ENCODE data around the gene SHC1.

SHC1 gene

DNA sequence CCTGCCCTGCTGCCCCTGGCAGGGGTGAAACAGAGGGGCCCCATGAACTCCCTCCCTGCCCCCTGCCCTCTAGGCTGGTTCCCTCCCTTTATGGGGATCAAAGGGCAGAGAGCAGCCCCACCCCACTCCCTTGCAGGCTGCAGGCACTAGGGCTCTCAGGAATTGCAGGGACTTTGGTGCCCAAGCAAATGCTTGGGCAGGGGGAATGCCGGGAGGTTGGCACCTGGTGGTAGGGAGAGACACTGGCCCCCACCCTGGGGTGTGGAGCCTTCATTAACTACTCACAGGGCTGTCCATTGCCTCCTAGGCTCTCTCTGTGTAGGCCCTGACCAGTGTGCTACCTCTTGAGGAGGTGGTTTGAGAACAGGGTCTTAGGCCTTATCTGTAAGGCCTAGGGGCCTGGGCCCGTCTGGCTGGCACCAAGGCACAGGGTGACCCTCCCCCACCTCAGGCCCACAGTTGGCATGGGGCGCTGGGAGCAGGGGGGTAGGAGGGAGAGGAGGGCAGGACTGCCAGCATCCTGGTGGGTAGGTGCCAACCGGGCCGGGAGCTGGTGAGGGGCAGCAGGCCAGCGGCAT lies 36.8 kb upstream of the SHC1 start:
- DNase-seq, result no peak

DNA sequence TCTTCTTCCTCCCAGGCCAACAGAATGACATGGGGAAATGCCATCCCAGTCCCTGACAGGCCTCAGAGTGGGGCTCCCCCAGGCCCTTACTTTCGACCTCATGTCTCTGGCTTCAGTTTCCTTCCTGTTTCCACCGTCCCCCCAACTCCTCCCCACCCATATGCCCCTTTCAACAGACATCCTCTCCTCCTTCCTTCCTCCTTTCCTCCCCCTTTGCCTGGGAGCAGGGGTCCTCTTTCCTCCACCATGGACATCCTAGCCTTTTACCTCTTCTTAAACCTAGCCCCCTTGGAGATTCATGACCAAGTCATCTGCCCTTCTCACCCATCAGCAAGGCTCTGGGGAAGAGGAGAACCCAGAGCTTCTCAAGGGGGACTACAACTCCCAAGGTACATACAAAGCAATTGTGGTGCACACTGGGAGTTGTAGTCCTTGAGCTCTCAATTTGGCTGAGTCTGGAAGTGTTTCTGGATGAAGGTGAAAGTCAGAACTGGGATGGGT lies 36.1 kb upstream of the SHC1 start:
- no peak for DNase-seq

DNA sequence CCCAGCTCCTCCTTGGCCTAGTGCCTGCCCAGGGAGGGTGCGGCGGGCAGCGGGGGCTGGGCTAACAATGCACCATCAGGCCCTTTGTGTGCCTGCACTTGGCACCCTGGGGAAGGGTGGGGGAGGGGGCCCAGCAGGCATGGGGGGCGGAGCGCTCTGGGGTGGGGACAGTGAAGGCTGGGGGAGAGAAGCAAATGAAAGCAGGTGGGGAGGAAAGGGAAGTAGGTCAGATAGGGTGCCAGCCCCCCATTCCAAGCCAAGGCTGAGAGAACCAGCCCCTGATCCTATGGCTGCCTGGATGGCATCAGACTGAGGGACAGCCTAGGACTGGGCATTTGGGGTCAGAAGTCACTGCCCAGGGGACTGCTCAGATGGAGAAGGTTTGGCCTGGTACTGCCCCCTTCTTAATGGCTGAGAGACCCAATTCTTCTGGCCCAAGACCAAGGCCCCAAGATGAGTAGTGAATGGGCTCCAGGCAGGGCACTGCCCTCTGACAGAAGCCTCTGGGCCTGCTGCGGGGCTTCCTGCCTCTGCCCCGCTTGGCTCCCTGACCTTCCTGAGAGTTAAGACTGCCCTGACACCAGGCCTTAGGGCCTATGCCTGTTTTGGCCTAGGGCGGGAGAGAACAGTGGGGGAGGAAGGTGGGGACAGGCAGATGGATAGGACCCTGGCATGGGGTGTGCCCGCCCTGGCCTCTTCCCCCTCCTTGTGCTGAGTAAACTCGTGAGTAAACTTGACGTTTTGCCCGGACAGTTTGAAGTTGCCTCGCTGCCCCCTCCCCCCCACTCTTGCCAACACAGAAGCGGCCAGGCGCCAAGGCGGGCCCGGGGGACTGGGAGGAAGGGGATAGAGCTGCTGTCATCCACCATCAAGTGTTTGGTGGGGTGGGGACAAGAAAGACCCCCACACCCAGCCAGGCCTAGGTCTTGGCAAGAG lies 34.8 kb upstream of the SHC1 start:
- peak; percentile 56 for DNase-seq

DNA sequence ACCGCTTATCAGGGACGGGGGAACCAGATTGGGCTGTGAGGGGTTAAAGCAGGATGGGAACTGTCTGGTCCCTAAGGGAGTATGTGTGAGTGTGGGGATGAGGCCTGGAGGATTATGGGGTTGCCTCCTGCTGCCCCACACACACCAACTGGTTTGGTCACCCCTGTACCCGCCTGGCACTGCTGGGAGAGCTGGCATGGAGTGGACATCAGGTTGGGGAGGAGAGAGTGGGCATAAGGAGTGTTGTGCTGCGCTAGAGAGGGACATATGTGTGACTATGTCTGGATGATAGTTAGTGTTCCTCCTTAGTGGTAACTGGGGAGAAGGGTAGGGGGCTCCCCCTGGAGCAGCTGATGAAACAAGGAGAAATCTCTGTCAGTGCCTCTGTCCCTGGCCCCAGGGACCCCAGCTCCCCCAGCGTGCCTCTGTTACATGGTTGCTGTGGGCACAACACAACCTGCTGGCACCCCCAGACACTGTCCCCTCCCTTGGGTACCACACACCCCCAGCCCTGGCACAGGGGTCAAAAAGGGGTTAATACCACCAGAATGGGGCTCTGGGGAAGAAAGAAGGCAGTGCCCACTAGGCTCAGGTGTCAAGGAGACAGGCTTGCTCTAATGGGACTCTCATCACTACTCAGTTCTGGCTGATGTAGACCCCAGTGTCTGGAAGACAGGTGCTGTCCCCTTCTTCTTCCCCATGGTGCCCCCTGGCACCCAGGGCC lies 34.0 kb upstream of the SHC1 start:
- DNase-seq, result no peak

DNA sequence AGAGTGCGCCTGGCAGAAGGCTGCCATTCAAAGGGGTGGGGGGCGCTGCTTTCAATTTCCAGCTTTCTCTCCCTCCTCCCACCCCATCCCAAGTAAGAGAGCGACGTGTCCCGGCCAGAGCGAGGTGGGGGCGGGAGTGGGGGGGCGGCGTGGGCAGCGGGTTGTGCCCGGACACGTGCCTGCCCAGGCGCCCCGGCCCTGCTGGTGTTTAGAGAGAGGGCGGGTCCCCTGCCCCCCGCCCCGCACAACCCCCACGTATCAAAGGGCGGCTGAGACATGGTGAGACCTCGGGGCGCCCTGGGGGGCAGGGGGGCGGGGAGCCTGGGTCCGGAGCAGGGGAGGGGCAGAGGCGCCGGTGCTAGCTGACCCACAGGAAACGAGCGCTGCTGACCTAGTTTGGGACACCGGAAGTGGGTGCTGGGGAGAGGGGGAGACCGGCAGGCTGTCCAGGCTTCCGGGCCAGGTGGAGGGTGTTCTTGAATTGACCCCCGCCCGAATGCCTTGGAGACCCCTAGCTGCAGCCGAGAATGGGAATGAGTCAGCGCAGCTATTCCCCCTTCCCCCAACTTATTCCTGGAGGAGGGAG lies 33.3 kb upstream of the SHC1 start:
- peak; percentile 56 for DNase-seq

DNA sequence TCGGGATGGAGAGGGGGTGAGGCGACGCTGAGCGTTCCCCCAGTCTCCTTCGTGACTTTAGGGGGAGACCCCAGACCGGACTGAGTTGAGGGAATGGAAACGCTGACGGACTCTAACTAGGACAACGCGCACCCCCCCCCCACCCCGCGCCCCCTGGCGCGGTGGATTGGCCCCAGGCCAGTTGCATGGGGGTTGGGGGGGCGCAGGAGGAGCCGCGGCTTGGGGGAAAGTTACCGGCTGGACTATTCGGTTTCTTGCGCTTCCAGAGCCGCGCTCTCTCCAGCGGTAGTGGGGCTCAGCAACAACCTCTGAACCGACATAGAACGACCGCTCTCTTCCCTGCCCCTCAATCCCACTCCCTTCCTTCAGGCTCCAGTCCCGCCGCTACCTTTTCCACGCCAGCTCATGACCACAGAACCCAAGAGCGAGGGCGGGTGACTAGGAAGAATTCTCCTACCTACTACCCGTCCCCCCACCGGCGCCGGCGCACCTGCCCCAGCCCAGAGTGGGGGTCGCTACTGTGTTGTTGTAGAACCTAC lies 32.7 kb upstream of the SHC1 start:
- peak; percentile 46 for DNase-seq

DNA sequence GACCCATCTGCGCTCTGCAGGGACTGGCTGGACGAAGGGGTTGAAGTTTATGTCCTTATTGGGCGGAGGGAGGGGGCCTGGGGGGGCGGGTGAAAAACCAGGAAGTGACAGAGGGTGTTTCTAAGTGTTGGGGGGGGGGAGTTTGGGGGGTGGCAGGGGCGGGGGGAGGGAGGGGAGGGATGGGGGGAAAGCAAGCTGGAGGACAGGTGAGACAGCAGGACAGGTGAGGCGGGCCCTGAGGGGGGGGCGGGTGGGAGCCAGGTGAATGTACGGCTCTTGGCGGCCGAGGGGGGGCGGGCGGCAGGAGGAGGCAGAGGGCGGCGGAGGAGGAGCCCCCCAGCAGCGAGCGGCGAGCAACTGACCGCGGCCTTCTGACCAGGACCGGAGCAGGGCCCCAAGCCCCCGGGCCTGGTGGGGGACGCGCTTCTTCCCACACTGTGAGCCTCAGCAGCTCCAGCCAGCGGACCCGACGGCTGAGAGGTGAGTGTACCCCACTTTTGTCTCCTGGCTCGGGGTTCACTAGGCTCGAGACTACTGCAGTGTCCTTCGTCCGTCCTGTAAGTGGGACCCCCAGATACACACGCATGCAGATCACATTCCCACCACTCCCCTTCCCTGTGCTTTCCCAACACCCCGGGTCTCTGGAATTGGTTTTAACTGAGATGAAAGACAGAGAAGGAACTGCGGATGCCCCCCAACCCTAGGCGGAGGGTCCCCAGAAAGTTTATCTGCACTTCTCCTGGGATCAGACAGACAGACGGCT lies 32.1 kb upstream of the SHC1 start, which contains the start of gene ZBTB7B:
Gene ZBTB7B, plus strand, starts transcription at position 339 of the 763 bp plus-strand sequence. CDS start 11,859 bp downstream, outside the sequence.
- DNase-seq, result no peak

DNA sequence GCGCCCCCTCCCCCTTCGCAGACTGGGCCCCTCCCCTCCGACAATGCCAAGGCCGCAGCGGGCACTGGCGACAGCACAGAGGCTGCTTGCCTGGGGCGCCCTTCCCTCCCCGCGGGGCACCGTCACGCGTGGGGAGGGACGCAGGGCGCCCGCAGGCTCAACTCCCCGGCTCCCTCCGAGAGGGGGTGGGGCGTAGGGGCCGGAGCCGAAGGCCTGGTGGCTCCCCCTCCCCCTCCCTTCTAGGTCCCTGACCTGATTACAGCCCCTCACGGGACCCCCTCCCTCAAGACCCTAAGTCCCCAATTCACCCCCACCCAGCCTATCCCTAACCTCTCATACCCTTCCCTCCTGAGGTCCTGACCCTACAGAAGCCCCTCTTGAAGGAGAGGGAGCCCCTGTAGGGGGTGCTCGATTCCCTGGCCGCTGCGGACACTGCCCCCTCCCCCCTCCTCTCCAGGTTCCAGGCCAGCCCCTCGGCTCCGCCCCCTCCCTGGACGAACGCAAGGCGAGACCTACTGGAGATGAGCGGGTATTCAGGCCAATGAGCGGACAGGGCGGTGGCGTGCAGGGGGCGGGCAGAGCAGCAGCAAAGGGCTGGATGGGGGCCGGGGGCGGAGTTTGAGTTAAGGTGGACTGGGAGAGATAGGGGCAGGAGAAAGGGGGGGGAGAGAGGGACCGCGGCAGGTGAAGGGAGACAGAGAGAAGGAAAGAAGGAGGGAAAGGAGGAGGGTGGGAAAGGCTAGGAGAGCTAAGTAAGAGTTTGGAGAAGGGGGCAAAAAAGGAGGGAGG lies 31.3 kb upstream of the SHC1 start:
- peak; percentile 100 for DNase-seq

DNA sequence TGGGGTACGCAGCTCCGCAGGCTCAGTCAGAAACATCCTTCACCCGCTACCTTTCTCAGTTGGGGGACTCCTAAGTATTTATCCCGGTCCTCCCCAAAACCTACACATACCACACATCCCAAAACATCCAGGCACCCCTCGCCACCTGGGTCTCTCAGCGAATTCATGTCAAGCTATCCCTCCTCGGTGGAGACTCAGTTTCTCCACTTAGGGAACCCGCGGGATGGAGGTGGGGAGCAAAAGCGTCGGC lies 30.8 kb upstream of the SHC1 start:
- DNase-seq, result no peak

DNA sequence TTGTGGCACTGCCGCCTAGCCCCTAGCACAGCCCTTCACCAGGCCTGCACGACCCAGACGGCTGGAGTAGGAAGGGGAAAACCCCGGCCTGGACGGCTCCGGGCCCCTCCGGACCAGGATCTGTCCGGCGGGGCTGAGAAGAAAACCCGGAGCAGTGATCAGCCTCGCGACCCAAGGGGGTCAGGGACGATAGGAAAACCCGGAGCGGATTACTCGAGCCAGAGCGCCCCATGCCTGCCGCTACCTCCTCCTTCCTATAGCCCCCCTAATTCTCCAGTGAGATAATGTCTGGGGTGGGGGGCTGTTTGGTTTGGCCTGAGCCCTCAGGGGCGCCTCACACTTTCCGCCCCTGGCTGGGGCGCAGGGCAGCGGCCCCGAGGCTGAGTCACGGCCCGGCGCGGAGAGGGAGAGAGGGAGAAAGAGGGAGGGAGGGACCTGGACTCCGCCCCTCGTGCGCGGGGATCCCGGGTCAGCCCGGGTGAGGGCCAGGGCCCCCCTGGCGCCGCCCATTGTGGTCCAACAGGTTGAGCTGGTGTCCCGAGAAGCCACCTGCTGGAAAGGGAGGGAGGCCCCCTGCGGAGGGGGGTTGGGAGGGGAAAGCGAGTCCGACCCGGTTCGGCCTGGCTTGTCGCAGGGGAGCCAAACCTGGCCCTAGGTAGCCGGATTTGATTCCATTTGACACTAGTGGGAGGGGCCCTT lies 30.3 kb upstream of the SHC1 start:
- peak; percentile 98 for DNase-seq

DNA sequence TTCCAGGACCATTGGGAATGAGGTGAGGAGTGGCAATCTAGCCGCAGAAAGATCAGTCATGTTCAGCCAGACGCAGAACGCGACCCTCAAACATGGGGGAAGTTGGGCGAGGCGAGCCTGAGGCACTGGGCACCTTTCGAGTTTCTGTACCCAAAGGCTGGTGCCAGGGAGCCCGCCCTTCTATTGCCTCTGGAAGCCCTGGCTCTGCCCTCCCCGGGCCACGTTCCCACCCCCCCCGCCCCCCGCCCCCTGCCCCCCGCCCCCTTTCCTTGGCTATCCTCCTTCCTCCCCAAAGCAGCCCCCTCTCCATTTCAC lies 29.8 kb upstream of the SHC1 start:
- DNase-seq, result no peak

DNA sequence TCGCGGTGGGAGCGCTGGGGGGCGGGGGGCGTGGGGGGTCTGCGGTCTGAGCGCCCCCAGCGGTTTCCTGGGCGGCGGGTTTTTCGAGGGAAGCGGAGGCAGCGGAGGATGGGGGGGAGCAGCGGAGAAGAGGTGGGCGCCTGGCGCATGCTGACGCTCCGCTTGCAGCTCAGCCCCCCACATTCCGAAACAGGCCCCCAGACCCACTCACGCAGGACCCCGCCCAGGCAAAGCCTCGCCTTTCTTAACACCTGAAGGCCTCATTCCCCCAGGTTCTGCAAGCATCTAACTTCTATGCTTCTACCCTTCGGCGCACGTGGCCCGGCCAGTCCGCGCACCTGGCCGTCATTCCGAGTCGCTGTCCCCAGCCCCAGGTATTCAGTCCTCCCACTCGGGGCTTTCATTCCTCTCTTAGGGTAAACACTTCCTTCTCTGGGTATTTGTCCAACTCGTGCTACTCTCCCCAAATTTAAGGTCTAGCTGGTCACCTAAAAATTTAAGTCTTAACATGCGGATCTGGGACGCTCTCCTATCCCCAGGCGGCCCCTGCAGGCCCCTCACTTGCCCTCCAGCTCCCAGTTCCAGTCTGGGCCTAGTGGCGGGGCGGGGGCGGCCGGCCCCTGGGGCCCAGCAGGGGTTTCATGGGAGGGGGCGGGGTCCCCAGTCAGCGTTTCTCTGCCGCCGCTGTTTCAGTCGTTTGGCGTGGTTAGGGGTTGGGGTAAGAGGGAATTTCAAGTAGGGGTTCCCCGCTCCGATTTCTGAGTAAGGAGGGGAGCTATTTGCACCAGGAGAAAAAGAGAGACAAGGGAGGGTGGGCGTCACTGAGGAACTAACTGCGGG lies 29.2 kb upstream of the SHC1 start:
- DNase-seq, result peak; percentile 92

DNA sequence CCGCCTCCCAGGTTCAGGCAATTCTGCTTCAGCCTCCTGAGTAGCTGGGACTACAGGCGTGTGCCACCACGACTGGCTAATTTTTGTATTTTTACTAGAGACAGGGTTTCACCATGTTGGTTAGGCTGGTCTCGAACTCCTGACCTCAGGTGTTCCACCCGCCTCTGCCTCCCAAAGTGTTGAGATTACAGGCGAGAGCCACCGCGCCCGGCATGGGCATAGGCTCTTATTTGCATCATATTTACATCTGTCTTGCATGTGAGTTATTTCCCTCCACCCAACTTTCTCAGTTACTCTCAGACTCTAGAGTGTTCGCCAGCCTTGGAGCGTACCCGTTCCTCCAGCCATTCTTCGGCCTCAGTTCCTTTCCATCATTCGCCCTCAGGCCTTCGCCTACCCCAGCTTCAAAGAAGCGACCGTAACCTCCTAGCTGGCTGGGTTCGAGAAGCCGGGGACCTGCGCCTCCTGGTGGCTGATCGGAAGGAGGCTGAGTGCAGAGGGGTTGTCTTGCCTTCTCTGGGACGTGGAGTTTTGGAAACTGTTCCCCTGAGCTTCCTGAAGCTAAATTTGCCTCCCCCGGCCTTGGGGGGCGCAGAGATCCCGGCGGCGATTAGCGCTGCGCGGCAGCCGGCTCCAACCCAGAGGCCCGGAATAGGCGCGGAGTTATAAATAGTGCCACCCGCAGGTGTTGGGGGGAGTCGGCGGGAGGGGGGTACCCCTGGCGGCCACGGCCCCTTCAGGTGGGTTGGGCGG lies 28.4 kb upstream of the SHC1 start:
- peak; percentile 90 for DNase-seq

DNA sequence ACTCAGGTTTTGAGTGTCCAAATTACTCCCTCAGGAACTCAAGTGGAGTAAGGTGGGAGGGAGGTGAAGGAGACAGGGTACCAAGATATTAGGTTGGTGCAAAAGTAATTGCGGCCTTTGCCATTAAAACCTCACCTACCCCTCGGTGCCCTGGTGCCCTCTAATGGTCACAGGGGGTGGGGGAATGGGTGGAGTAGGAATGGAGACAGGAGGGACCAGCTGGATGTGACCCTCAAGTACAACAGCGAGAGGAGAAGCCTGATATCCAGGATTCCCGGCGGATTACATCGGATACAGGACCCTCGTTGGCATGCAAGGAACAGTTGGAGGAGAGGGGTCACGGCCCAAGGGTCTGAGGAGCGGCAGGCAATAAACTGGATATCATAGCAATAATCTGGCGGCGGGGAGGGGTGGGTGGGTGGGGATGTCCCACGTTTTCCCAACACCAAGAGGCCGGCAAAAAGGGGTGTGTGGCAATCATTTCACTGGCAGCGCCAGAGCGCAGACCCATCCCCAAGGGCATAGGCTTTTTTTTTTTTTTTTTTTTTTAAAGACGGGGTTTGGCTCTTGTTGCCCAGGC lies 27.7 kb upstream of the SHC1 start:
- DNase-seq, result no peak

DNA sequence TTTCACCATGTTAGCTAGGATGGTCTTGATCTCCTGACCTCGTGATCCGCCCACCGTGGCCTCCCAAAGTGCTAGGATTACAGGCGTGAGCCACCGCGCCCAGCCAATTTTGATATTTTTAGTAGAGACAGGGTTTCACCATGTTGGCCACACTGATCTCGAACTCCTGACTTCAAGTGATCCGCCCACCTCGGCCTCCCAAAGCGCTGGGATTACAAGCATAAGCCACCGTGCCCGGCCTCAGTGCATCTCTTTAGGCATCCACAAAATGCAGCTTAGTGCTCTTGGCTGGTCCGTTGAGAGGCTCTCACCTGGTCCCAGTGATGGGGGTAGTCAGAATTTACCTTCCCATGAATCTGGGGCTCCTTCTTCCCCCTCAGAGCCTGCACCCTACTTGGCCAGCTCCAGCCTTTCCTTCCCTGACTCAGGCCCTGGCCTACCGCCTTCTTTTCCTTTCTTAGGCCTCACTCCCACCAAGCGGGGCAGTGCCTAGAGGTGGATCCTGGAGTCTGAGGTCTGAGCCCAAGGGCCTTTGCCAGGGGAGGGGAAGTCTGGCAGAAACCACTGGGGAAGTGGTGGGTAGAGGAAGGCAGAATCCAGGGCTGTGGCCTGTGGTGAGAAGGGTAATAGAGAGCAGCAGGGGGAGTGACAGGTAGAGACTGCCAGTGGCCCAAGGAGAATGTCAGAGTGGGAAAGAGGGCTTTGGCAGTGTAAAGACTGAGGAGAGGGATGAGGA lies 26.6 kb upstream of the SHC1 start:
- DNase-seq, result no peak

DNA sequence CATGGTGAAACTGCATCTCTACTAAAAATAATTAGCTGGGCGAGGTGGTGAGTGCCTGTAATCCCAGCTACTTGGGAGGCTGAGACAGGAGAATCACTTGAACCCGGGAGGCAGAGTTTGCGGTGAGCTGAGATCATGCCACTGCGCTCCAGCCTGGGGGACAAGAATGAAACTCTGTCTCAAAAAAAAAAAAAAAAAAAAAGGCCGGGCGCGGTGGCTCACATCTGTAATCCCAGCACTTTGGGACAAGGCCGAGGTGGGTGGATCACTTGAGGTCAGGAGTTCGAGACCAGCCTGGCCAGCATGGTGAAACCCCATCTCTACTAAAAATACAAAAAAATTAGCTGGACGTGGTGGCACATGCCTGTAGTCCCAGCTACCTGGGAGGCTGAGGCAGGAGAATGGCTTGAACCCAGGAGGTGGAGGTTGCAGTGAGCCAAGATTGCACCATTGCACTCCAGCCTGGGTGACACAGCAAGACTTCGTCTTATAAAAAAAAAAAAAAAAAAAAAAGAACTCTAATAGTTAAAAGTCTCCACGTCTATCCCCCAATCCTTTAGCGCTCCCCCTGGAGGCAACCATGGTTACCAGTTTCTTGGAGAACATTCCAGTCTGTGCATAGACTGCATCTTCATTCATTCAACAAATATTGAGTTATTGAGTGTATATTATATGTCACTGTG lies 24.9 kb upstream of the SHC1 start:
- DNase-seq, result peak; percentile 67

DNA sequence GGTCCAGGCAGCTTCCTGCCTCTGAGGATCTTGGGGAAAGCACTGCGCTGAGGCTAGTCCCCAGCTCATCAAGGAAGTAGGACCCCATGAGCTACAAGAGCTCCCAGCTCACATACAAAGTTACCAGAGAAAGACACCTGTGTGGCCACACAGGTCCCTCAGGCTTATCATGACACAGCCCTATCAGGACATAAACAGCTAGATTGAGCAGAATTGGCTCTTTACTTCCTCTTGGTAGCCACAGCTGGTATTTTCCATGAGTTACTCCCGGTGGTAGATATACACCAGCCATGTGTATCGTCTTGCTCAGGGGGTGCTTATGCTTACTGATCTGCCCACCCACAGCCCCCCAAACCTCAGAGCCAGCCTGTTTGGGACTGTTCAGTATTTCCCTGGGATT lies 24.0 kb upstream of the SHC1 start:
- DNase-seq, result no peak

DNA sequence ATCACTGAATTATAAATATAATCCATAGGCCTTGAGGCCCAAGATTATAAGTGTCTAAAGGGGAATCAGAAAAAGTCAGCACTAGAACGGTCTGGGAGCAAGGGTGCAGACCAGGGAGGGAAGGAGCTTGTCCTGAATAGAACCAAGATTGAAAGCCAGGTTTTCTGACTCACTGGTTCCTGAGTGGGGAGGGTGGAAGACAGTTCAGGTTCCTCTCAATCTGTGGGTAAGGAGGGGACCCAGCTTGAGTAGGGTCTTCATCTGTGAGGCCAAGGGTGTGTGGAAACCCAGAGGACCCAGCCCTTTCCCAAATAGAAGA lies 23.7 kb upstream of the SHC1 start:
- DNase-seq, result no peak

Data from RPMI8226 (cell line).